Smooth muscle cell (in vitro differentiated cells): ENCODE measurements around the gene PCBP3. TPM values are rescaled to one million over a fixed set of nuclear protein-coding genes. Genes with fewer than 3 reads are reported as not detected.

Experiments
- DNase-seq: peaks from one replicate; lab custom pipeline; 2025; ENCODE audit not compliant: unreplicated experiment; lab: John Stamatoyannopoulos, UW
- H2AFZ ChIP-seq: fragments of 200-600 bp; sonication (generic); 2 replicates; pipeline ENCODE4 v1.6.0; 2016; ENCODE audit warnings: antibody characterized with exemption, low read depth, mild to moderate bottlenecking
- H3F3A ChIP-seq: fragments of 200-600 bp; sonication (generic); 2 replicates; pipeline ENCODE4 v1.6.0; 2017; ENCODE audit warnings: antibody characterized with exemption, low read depth
- H3K27ac ChIP-seq: fragments of 200-600 bp; sonication (generic); 2 replicates; pipeline ENCODE4 v1.5.1; 2016; ENCODE audit warnings: low read depth, mild to moderate bottlenecking
- H3K27me3 ChIP-seq: fragments of 200-600 bp; sonication (generic); 2 replicates; pipeline ENCODE4 v1.6.1; 2016; ENCODE audit warnings: low read depth, mild to moderate bottlenecking
- H3K36me3 ChIP-seq: fragments of 200-600 bp; sonication (generic); 2 replicates; pipeline ENCODE4 v1.5.1; 2016; ENCODE audit warnings: low read depth
- H3K4me1 ChIP-seq: fragments of 200-600 bp; sonication (generic); 2 replicates; pipeline ENCODE4 v1.5.1; 2016; ENCODE audit warnings: low read depth
- H3K4me2 ChIP-seq: fragments of 200-600 bp; sonication (generic); 2 replicates; pipeline ENCODE4 v1.6.0; 2016; ENCODE audit warnings: mild to moderate bottlenecking
- H3K4me3 ChIP-seq: fragments of 200-600 bp; sonication (generic); 2 replicates; pipeline ENCODE4 v1.5.1; 2016; ENCODE audit warnings: mild to moderate bottlenecking
- H3K79me2 ChIP-seq: fragments of 200-600 bp; sonication (generic); 2 replicates; pipeline ENCODE4 v1.6.0; 2016; ENCODE audit warnings: low read depth, mild to moderate bottlenecking
- H3K9ac ChIP-seq: fragments of 200-600 bp; sonication (generic); 2 replicates; pipeline ENCODE4 v1.6.0; 2016; ENCODE audit warnings: low read depth
- H3K9me3 ChIP-seq: fragments of 200-600 bp; sonication (generic); replicated peaks from 2 replicates; pipeline ENCODE4 v1.5.1; 2016; ENCODE audit warnings: low read depth
- H4K20me1 ChIP-seq: fragments of 200-600 bp; sonication (generic); 2 replicates; pipeline ENCODE4 v1.6.0; 2016; ENCODE audit warnings: low read depth
- WGBS: methylation state at CpG from one replicate; pipeline ENCODE4 v1.1.7; 2016; ENCODE audit warnings: low lambda C conversion rate; 5-methylcytosine and 5-hydroxymethylcytosine counted together
- polyA plus RNA-seq: library from polyadenylated mRNA; unstranded; fragments of >200 nt; fragmentation: Nextera tagmentation; extraction: Ambion mirVana; gene quantifications from 2 replicates; pipeline ENCODE4 v1.2.1, GENCODE V29; 2016
- total RNA-seq: library from RNA; depleted of rRNA; stranded (reverse); fragments of >200 nt; gene quantifications from 2 replicates; pipeline ENCODE4 v1.2.3, GENCODE V29; 2014
- TF ChIP-seq, protein P1 (sequence below): fragments of 200-600 bp; sonication (generic); IDR thresholded peaks from 2 replicates; pipeline ENCODE4 v1.5.1; 2017; ENCODE audit warnings: borderline replicate concordance, mild to moderate bottlenecking, antibody characterized with exemption; ENCODE audit not compliant: insufficient read depth, poor library complexity, severe bottlenecking

The PCBP3 gene
- total and polyA plus RNA-seq, 2 experiments from 2014 or later, result 8.9 to 23.1 TPM

DNA sequence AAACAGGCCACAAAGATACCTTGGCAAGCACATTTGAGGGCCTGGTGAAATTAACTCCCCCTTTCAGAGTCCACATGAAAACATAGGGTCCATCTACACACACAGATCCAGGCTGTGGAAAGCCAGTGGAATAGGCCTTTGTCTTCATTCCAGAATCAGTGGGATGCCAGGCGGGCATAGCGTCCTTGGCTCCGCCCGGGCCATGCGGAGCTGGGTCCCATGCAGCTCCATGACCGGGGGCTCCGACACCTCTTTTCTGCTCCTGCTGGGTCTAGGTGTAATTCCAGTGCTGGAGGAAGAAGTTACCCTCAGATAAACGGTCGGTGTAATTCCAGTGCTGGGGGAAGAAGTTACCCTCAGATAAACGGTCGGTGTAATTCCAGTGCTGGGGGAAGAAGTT is 274.5 kb downstream of the PCBP3 start:
- Histone ChIP-seq H2AFZ (no peak overlapping the region), H3K36me3 (no peaks in the 10 kb centered on the region), H3K79me2 (no peaks in the 10 kb centered on the region), H3K9me3 (no peaks in the 10 kb centered on the region), H4K20me1 (no peaks in the 10 kb centered on the region), H3F3A (no peaks in the 10 kb centered on the region), H3K27ac (no peak overlapping the region), H3K4me2 (no peak overlapping the region), H3K4me3 (no peak overlapping the region), H3K27me3 (no peaks in the 10 kb centered on the region), H3K9ac (no peak overlapping the region), H3K4me1 (no peaks in the 10 kb centered on the region)
- TF ChIP-seq, protein P1, sequence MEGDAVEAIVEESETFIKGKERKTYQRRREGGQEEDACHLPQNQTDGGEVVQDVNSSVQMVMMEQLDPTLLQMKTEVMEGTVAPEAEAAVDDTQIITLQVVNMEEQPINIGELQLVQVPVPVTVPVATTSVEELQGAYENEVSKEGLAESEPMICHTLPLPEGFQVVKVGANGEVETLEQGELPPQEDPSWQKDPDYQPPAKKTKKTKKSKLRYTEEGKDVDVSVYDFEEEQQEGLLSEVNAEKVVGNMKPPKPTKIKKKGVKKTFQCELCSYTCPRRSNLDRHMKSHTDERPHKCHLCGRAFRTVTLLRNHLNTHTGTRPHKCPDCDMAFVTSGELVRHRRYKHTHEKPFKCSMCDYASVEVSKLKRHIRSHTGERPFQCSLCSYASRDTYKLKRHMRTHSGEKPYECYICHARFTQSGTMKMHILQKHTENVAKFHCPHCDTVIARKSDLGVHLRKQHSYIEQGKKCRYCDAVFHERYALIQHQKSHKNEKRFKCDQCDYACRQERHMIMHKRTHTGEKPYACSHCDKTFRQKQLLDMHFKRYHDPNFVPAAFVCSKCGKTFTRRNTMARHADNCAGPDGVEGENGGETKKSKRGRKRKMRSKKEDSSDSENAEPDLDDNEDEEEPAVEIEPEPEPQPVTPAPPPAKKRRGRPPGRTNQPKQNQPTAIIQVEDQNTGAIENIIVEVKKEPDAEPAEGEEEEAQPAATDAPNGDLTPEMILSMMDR, result no peak
- no peak for DNase-seq
- WGBS, result 98% methylated on average over 11 of the region's 11 CpGs

DNA sequence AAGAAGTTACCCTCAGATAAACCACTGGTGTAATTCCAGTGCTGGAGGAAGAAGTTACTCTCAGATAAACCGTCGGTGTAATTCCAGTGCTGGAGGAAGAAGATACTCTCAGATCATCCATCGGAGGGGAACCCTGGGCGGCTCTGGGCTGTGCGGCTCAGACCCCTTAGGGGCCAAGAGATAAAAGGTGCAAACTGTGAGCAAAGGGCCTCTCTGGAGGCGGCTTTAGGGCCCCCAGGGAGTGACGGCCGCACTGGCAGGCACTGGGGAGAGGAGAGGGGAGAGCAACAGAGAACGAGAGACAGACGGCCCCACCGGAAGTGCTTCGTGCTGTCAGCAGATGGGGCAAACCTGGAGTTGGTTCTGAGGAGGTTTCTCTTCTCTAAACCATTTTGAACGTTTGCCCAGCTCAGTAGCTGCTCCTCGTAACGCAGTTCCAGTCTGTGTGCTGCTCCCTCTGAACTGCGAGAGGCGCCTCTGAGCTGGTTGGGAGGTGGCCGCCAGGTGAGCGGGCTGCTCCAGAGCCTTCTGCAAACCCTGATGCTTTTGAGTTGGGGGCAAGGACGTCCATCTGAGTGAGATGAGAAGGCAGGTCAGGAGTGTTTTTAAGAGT is 275.4 kb downstream of the PCBP3 start:
- Histone ChIP-seq H3K9ac (no peak overlapping the region), H3K4me3 (no peak overlapping the region), H2AFZ (no peak overlapping the region), H4K20me1 (no peaks in the 10 kb centered on the region), H3K27me3 (no peaks in the 10 kb centered on the region), H3K4me2 (no peak overlapping the region), H3K9me3 (no peaks in the 10 kb centered on the region), H3K27ac (no peak overlapping the region), H3F3A (no peaks in the 10 kb centered on the region), H3K36me3 (no peaks in the 10 kb centered on the region), H3K79me2 (no peaks in the 10 kb centered on the region), H3K4me1 (no peaks in the 10 kb centered on the region)
- TF ChIP-seq, protein P1, result no peak
- no peak for DNase-seq
- WGBS, result 86% methylated on average over 20 of the region's 20 CpGs

DNA sequence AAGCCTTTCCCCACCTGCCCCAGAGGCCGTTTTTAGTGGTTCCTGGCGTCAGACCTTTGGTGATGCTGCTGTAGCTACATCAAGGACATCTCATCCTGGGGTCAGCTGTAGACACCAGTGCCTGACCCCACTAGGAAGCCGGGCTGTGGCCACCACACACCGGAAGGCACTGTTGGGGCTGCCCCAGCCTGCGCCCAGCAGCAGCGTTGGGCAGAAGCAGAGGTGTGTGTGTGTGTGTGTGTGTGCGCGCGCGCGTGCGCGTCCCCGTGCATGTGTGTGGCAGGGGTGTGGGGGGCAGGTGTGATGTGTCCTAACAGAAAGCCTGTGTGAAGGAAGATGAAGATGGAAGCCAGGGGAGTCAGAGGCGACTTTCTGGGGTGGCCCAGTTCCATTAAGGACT is 276.1 kb downstream of the PCBP3 start:
- WGBS, result 96% methylated on average over 15 of the region's 15 CpGs
- H3K27me3 ChIP-seq, result no peaks in the 10 kb centered on the region
- no peaks in the 10 kb centered on the region for H3K36me3 ChIP-seq
- H2AFZ ChIP-seq, result no peak overlapping the region
- H3K4me2 ChIP-seq, result no peak overlapping the region
- DNase-seq, result no peak
- no peaks in the 10 kb centered on the region for H3K79me2 ChIP-seq
- H3K27ac ChIP-seq, result no peak overlapping the region
- no peaks in the 10 kb centered on the region for H3K4me1 ChIP-seq
- H3F3A ChIP-seq, result no peaks in the 10 kb centered on the region
- H3K4me3 ChIP-seq, result no peak overlapping the region
- no peaks in the 10 kb centered on the region for H4K20me1 ChIP-seq
- TF ChIP-seq, protein P1, result no peak
- no peak overlapping the region for H3K9ac ChIP-seq
- H3K9me3 ChIP-seq, result no peaks in the 10 kb centered on the region
